K562 (cell line): ENCODE measurements around the gene TMPRSS11D. TPM values are rescaled to one million over a fixed set of nuclear protein-coding genes. Genes with fewer than 3 reads are reported as not detected.

Source experiments
- ATAC-seq: fragments of 200-7000 bp; cut with Tn5 transposase; 3 replicates; pipeline ENCODE4 v1.9.1; 2020; ENCODE audit warnings: moderate library complexity
- BruUV-seq: library from RNA; stranded (reverse); fragments of 400-500 nt; replicated peaks from 2 replicates; lab custom pipeline; 2021; lab: Mats Ljungman, UMichigan
- CTCF ChIA-PET: fragments of 300-600 bp; formaldehyde crosslinking; extraction: SDS; loops from one replicate; lab custom pipeline; 2021; ENCODE audit warnings: low intra/inter-chr PET ratio; lab: Yijun Ruan, JAX
- POLR2A ChIA-PET: fragments of 300-600, 350-650 bp; sonication (Branson Sonifier 250); formaldehyde crosslinking; extraction: SDS; loops from one replicate; lab custom pipeline; 2021; ENCODE audit warnings: antibody characterized with exemption, inconsistent platforms; lab: Yijun Ruan, JAX
- DNase-seq, 4 experiments: peaks; one replicate each; pipeline versions ENCODE4 v3.0.0 to v3.0.0-alpha.2; 2011 to 2018; ENCODE audit warnings: low spot score in 3 of 4, mixed read lengths in 3 of 4; ENCODE audit errors: extremely low read depth in 1 of 4
- FAIRE-seq: peaks from 2 replicates; lab custom pipeline; 2011; peaks lifted over from hg19 to GRCh38; lab: Jason Lieb, UNC
- H2AFZ ChIP-seq: 2 replicates; pipeline ENCODE4 v1.6.0; 2011; ENCODE audit warnings: low read depth, low read length, control low read depth, inconsistent platforms
- H3K27ac ChIP-seq: fragments of 200-600 bp; 3 replicates; pipeline ENCODE4 v1.8.0; 2011; ENCODE audit warnings: low read depth, mild to moderate bottlenecking, control low read depth, inconsistent platforms, low read length, moderate library complexity, mixed read lengths; ENCODE audit errors: extremely low read depth
- H3K27me3 ChIP-seq, 2 experiments: fragments of 300-600 bp in 1 of 2; 2 replicates in 1 of 2; 3 replicates in 1 of 2; pipeline versions ENCODE4 v1.6.0 to v1.8.0; 2011; ENCODE audit warnings: inconsistent platforms in 2 of 2, low read length in 2 of 2, mild to moderate bottlenecking in 1 of 2, mixed read lengths in 1 of 2, moderate library complexity in 1 of 2; ENCODE audit not compliant: control insufficient read depth in 2 of 2, insufficient read depth in 2 of 2
- H3K36me3 ChIP-seq: fragments of 300-600 bp; 3 replicates; pipeline ENCODE4 v1.8.0; 2011; ENCODE audit warnings: mild to moderate bottlenecking, low read length, inconsistent platforms; ENCODE audit not compliant: control insufficient read depth, insufficient read depth
- H3K4me1 ChIP-seq, 2 experiments: fragments of 200-600 bp in 1 of 2; replicated peaks in 1 of 2; 2 replicates in 1 of 2; 3 replicates in 1 of 2; pipeline versions ENCODE4 v1.5.1 to v1.8.0; 2011; ENCODE audit warnings: inconsistent platforms in 2 of 2, low read length in 2 of 2, mild to moderate bottlenecking in 1 of 2, mixed read lengths in 1 of 2, moderate library complexity in 1 of 2; ENCODE audit not compliant: control insufficient read depth in 2 of 2, insufficient read depth in 2 of 2
- H3K4me2 ChIP-seq: 2 replicates; pipeline ENCODE4 v1.6.1; 2011; ENCODE audit warnings: low read length, control low read depth, inconsistent platforms, mixed read lengths; ENCODE audit not compliant: insufficient read depth
- H3K4me3 ChIP-seq: fragments of 200-600 bp; sonication (generic), shearing (Covaris generic); 2 replicates; pipeline ENCODE4 v1.5.1; 2016; ENCODE audit warnings: control low read depth, inconsistent platforms
- H3K79me2 ChIP-seq: fragments of 200-600 bp; 3 replicates; pipeline ENCODE4 v1.8.0; 2011; ENCODE audit warnings: low read length, inconsistent platforms; ENCODE audit not compliant: control insufficient read depth, insufficient read depth
- H3K9ac ChIP-seq, 2 experiments: 2 replicates each; pipeline versions ENCODE4 v1.6.0 to v1.6.1; 2011; ENCODE audit warnings: low read depth in 2 of 2, low read length in 2 of 2, control low read depth in 1 of 2, inconsistent platforms in 1 of 2, mild to moderate bottlenecking in 1 of 2, mixed read lengths in 1 of 2; ENCODE audit not compliant: insufficient read depth in 1 of 2
- H3K9me1 ChIP-seq: one replicate; pipeline ENCODE4 v1.6.0; 2011; ENCODE audit warnings: inconsistent platforms, mild to moderate bottlenecking, low read length, moderate library complexity; ENCODE audit not compliant: control insufficient read depth, insufficient read depth
- H3K9me3 ChIP-seq: replicated peaks from 2 replicates; pipeline ENCODE4 v1.5.1; 2011; ENCODE audit warnings: low read depth, low read length, inconsistent platforms; ENCODE audit not compliant: control insufficient read depth, insufficient read depth
- H4K20me1 ChIP-seq: replicated peaks from 2 replicates; pipeline ENCODE4 v1.6.1; 2011; ENCODE audit warnings: low read length, inconsistent platforms, mixed read lengths; ENCODE audit not compliant: control insufficient read depth, insufficient read depth
- DNMT1 ChIP-seq: fragments of 450-650 bp; IDR thresholded peaks from 2 replicates; pipeline ENCODE4 v1.6.1; 2016; ENCODE audit warnings: antibody characterized with exemption, mild to moderate bottlenecking
- PKNOX1 ChIP-seq: fragments of 450-650 bp; IDR thresholded peaks from 2 replicates; pipeline ENCODE4 v1.6.1; 2016
- SNIP1 ChIP-seq: fragments of 450-650 bp; IDR thresholded peaks from 2 replicates; pipeline ENCODE4 v1.7.1; 2017; ENCODE audit warnings: low read depth, mild to moderate bottlenecking
- USF2 ChIP-seq: sonication (generic); formaldehyde crosslinking; IDR thresholded peaks from 2 replicates; pipeline ENCODE4 v1.5.0; 2020; ENCODE audit warnings: missing genetic modification reagents
- ZNF133 ChIP-seq: fragments of 250-450 bp; sonication (Bioruptor Pico); IDR thresholded peaks from 2 replicates; pipeline ENCODE4 v1.4.0; 2020; ENCODE audit warnings: mild to moderate bottlenecking
- ZNF445 ChIP-seq: fragments of 250-450 bp; sonication (Bioruptor Pico); IDR thresholded peaks from 2 replicates; pipeline ENCODE4 v1.4.0; 2020; ENCODE audit warnings: low read depth, mild to moderate bottlenecking, moderate library complexity
- ZNF584 ChIP-seq: fragments of 200-800 bp; sonication (Bioruptor generic); IDR thresholded peaks from 2 replicates; pipeline ENCODE4 v1.6.1; 2016; ENCODE audit warnings: low read depth, mild to moderate bottlenecking, missing genetic modification characterization, missing compliant biosample characterization
- ZSCAN32 ChIP-seq: fragments of 450-650 bp; formaldehyde crosslinking; IDR thresholded peaks from 2 replicates; pipeline ENCODE4 v1.4.0; 2020; ENCODE audit warnings: mild to moderate bottlenecking, moderate library complexity
- WGBS: fragments of 100-300 bp; shearing (Covaris generic); methylation state at CpG from one replicate; pipeline ENCODE4 v1.1.6; 2016; ENCODE audit warnings: low coverage, mixed read lengths; ENCODE audit not compliant: insufficient coverage; ENCODE audit errors: missing lambda C conversion rate; 5-methylcytosine and 5-hydroxymethylcytosine counted together
- in situ Hi-C: fragments of 300-500 bp; cut with MboI; formaldehyde crosslinking; loops from 4 replicates; pipeline ENCODE4 v1.15.0; 2018; ENCODE audit warnings: inconsistent platforms, mixed read lengths
- intact Hi-C: fragments of 100-400 bp; cut with micrococcal nuclease; formaldehyde crosslinking; loops from 2 replicates; pipeline ENCODE4 v1.14.2; 2022
- polyA plus RNA-seq, 8 experiments: library from polyadenylated mRNA; depleted of rRNA in 4 of 8; stranded (reverse) in 5 of 8; unstranded in 3 of 8; fragments of >200 nt; fragmentation: Nextera tagmentation in 2 of 8; fragmentation: Illumina TruSeq in 1 of 8; extraction: Ambion mirVana in 2 of 8; extraction: Trizol in 1 of 8; gene quantifications; 2 replicates each; pipeline versions ENCODE4 v1.2.1 to v1.2.3, GENCODE V29; 2011 to 2014; ENCODE audit warnings: inconsistent platforms in 1 of 8, missing spikeins in 1 of 8
- total RNA-seq, 7 experiments: library from RNA; depleted of rRNA in 6 of 7; stranded (reverse); fragments of >200 nt in 6 of 7; fragmentation: Illumina TruSeq in 2 of 7; extraction: Trizol in 2 of 7; gene quantifications; 2 replicates each; pipeline versions ENCODE4 v1.2.1 to v1.2.3, GENCODE V29; 2011 to 2021; ENCODE audit warnings: low replicate concordance in 1 of 7

TMPRSS11D gene
- total and polyA plus RNA-seq, 9 of the 15 experiments (the other 6 are each of a cell fraction or from before 2014, with no cell fraction given): not detected

- intact Hi-C loops: no loop called here
- no peaks in the 10 kb centered on the region for H3K9me1 ChIP-seq
- H3K4me3 ChIP-seq: no peak overlapping the region
- DNase-seq (no peak), FAIRE-seq (no peak), ATAC-seq (no peak)
- no peak overlapping the region for H3K9ac ChIP-seq
- ChIA-PET CTCF (no interaction called here), POLR2A (interaction anchor here (1.2 kb wide), 1 partner anchor 16 kb away, joined by 3 read pairs; no protein-coding TSS in a partner anchor)
- H3K36me3 ChIP-seq: no peaks in the 10 kb centered on the region
- H3K4me2 ChIP-seq: no peak overlapping the region
- no peaks in the 10 kb centered on the region for H3K27me3 ChIP-seq
- H2AFZ ChIP-seq: no peak overlapping the region
- H3K79me2 ChIP-seq: no peaks in the 10 kb centered on the region
- H3K4me1 ChIP-seq: no peaks in the 10 kb centered on the region
- TF ChIP-seq DNMT1: no peak
- TF ChIP-seq ZNF584 (CRISPR knock-in tag): no peak
- no peak for TF ChIP-seq ZNF445 (CRISPR knock-in tag)
- TF ChIP-seq PKNOX1: no peak
- no peak for TF ChIP-seq ZSCAN32 (CRISPR knock-in tag)
- no peak for TF ChIP-seq USF2 (CRISPR knock-in tag)
- no peak for TF ChIP-seq ZNF133 (CRISPR knock-in tag)
- no peak for TF ChIP-seq SNIP1
- in situ Hi-C loops: no loop called here
- 80% methylated on average over 1 of the region's 1 CpG for WGBS
- no TSS peak for BruUV-seq
- no peaks in the 10 kb centered on the region for H4K20me1 ChIP-seq
- no peaks in the 10 kb centered on the region for H3K9me3 ChIP-seq
- no peak overlapping the region for H3K27ac ChIP-seq
These were observed 73.8 kb downstream of the TMPRSS11D start for GRCh38 chr4:67810011-67810410.
